NCI-H2227 (cell line): ENCODE measurements around the gene BMAL2.

Experiments used
- DNase-seq: peaks from one replicate; lab custom pipeline; 2025; ENCODE audit not compliant: unreplicated experiment; lab: John Stamatoyannopoulos, UW

The BMAL2 gene

GRCh38 chr12:27332714-27333402, at the start of gene BMAL2:
BMAL2 (plus strand) TSS chr12:27332836; CDS start chr12:27333073, 237 bp downstream.
- peak; percentile 70 for DNase-seq

GRCh38 chr12:27284021-27284420, 48.6 kb upstream of the BMAL2 start:
- no peak for DNase-seq

GRCh38 chr12:27284751-27285150, 47.9 kb upstream of the BMAL2 start:
- no peak for DNase-seq

- DNase-seq: no peak
Measured at GRCh38 chr12:27285403-27285802, 47.2 kb upstream of the BMAL2 start.

- DNase-seq: no peak
Measured at GRCh38 chr12:27289414-27289813, 43.2 kb upstream of the BMAL2 start.

- no peak for DNase-seq
Measured at GRCh38 chr12:27290501-27291168, 42.0 kb upstream of the BMAL2 start.

- no peak for DNase-seq
Measured at GRCh38 chr12:27291862-27292261, 40.8 kb upstream of the BMAL2 start.

GRCh38 chr12:27292718-27293117, 39.9 kb upstream of the BMAL2 start:
- DNase-seq: no peak

GRCh38 chr12:27293463-27293862, 39.2 kb upstream of the BMAL2 start:
- DNase-seq: no peak

- DNase-seq: no peak
Measured at GRCh38 chr12:27296674-27297073, 36.0 kb upstream of the BMAL2 start.

- DNase-seq: no peak
Measured at GRCh38 chr12:27297566-27297965, 35.1 kb upstream of the BMAL2 start.

- no peak for DNase-seq
Measured at GRCh38 chr12:27299102-27299501, 33.5 kb upstream of the BMAL2 start.

- no peak for DNase-seq
Measured at GRCh38 chr12:27300226-27300625, 32.4 kb upstream of the BMAL2 start.

GRCh38 chr12:27303139-27304111, 29.2 kb upstream of the BMAL2 start:
- DNase-seq: no peak

GRCh38 chr12:27304856-27305255, 27.8 kb upstream of the BMAL2 start:
- no peak for DNase-seq

- DNase-seq: peak; percentile 22
Measured at GRCh38 chr12:27305673-27306456, 26.8 kb upstream of the BMAL2 start.

GRCh38 chr12:27309293-27309994, 23.2 kb upstream of the BMAL2 start:
- DNase-seq: no peak

- no peak for DNase-seq
Measured at GRCh38 chr12:27309995-27310315, 22.7 kb upstream of the BMAL2 start.

- DNase-seq: no peak
Measured at GRCh38 chr12:27316947-27317346, 15.7 kb upstream of the BMAL2 start.

GRCh38 chr12:27319409-27319808, 13.2 kb upstream of the BMAL2 start:
- DNase-seq: no peak
